Fibroblast of lung (primary cell): Measurements from ENCODE around the gene LRP8.

ENCODE experiments used
- EZH2 ChIP-seq: IDR thresholded peaks from 2 replicates; pipeline ENCODE4 v1.5.1; 2012; ENCODE audit warnings: low read length, control low read depth, mild to moderate bottlenecking; ENCODE audit errors: missing control alignments
- TF ChIP-seq, protein P1 (sequence below), 2 donors: IDR thresholded peaks in 1 of 2; conservative IDR thresholded peaks in 1 of 2; 1 replicate in 1 of 2; 2 replicates in 1 of 2; pipeline ENCODE4 v1.5.1; 2011 to 2012; ENCODE audit warnings: low read length in 2 of 2, control low read depth in 1 of 2, inconsistent platforms in 1 of 2, low read depth in 1 of 2, mild to moderate bottlenecking in 1 of 2

DNA sequence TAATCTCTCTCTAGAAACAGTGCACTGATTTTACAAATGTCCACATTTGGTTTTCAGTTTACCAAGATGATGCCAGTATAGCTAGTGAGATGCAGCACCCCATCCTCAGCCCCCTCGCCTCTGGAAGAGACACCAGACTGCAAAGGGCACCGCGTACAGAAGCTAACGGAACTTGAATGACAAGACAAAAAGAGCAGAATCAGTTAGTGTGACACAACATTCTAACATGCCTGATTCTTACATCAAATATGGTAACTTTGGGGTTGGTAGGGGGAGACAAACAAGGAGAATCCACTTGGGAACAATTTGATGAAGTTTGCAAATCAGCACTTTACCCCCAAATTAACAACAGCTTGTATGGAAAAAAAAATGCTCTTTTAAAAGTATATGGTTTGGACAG, 85.5 kb downstream of the LRP8 start:
- TF ChIP-seq, protein P1, sequence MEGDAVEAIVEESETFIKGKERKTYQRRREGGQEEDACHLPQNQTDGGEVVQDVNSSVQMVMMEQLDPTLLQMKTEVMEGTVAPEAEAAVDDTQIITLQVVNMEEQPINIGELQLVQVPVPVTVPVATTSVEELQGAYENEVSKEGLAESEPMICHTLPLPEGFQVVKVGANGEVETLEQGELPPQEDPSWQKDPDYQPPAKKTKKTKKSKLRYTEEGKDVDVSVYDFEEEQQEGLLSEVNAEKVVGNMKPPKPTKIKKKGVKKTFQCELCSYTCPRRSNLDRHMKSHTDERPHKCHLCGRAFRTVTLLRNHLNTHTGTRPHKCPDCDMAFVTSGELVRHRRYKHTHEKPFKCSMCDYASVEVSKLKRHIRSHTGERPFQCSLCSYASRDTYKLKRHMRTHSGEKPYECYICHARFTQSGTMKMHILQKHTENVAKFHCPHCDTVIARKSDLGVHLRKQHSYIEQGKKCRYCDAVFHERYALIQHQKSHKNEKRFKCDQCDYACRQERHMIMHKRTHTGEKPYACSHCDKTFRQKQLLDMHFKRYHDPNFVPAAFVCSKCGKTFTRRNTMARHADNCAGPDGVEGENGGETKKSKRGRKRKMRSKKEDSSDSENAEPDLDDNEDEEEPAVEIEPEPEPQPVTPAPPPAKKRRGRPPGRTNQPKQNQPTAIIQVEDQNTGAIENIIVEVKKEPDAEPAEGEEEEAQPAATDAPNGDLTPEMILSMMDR (conservative IDR thresholded peaks at IDR 0.05 in 1 of 2, IDR thresholded peaks at IDR 0.05 in 1 of 2; ENCODE audit: low read depth in 1 of 2, low read length in 2 of 2) = no peak
- no peak for TF ChIP-seq EZH2
